NCI-H1105 (cell line): ENCODE measurements around the gene ENG.
A peak's percentile ranks its signal among the peaks of the same experiment; 100 is the strongest.
"Not testable (repeated sequence)": the region's sequence is repeated elsewhere in the genome, so short reads cannot be mapped to it uniquely, and the experiment has no call there.

Experiments
- DNase-seq: peaks from one replicate; lab custom pipeline; 2025; lab: John Stamatoyannopoulos, UW

ENG gene

GRCh38 chr9:127854184-127854806 lies at the start of gene ENG:
Gene ENG (minus strand): TSS chr9:127854658. CDS start chr9:127854355, 303 bp downstream.
- no peak for DNase-seq

DNA sequence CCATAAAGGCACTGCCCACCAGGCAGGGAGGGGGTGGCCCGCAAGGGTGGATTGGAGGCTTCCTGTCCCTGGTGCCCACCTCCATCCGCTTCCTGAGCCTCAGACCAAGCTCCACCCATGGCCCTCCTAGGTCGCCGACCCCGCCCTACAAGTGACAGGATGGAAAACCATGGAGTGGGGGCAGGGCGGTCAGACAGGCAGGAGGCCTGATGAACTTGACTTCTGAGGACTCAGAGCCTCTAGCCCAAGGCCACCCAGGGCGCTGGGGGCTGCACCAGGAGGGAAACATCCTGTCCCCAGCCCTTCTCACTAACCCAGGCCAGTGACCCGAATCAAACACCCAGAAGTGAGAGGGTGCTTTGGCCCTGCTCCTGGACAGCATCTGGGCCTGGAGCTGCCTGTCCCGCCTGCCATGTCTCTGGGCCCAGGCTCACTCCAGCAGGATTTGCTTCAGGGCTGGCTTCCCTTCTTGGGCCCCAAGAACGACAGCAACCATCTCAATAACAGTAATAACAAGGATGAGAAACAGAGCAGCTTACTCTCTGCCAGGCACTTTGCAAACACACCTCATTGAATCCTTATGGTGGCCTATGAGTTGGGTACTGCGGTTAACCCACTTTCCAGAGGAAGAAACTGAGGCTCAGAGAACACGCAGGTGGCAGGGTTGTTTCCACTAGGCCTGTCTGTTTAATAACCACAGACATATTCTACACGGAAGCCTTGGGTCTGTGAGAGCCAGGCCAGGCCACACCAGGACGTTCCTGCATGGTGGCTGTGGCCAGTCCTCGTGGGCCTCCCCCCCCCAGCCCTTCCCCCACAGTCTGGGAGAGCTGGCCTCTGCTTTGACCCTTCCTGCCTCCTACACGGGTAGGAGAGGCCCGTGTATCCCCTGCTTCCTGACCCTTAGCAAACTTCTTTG lies 49.4 kb upstream of the ENG start:
- DNase-seq, result no peak

- DNase-seq, result peak; percentile 27
Measured at GRCh38 chr9:127899128-127899943, 44.9 kb upstream of the ENG start, which contains the start of gene ST6GALNAC6. Gene ST6GALNAC6 (minus strand): TSS chr9:127899603. CDS start chr9:127897981, 1,622 bp downstream.

- DNase-seq, result no peak
Measured at GRCh38 chr9:127898433-127899127, 44.1 kb upstream of the ENG start.

DNA sequence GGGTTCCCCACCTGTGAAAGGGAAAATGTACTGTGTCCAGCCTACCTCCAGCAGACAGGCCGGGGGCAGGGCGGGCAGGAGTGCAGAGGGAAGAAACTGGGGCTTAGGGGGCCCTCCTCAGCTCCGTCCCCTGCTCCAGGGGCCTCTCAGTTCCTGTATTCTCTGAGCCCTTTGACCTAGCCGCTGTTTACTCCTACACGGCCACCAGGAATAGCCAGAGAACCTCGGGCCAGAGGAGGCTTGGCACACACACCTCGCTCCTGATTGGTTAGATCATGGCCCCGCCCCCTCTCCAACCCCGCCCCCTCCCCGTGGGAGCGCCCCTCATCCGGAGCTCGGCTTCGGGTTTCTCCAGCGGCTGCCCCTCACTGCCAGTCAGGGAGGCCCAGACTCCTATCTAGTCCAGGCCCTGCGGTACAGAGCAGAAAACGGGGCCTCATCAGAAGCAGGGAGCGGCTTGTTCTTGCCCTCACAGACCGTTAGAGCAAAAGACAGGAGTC lies 42.8 kb upstream of the ENG start:
- DNase-seq, result no peak

GRCh38 chr9:127896395-127897192 lies 42.1 kb upstream of the ENG start:
- no peak for DNase-seq

- no peak for DNase-seq
Measured at GRCh38 chr9:127895811-127896210, 41.4 kb upstream of the ENG start.

DNA sequence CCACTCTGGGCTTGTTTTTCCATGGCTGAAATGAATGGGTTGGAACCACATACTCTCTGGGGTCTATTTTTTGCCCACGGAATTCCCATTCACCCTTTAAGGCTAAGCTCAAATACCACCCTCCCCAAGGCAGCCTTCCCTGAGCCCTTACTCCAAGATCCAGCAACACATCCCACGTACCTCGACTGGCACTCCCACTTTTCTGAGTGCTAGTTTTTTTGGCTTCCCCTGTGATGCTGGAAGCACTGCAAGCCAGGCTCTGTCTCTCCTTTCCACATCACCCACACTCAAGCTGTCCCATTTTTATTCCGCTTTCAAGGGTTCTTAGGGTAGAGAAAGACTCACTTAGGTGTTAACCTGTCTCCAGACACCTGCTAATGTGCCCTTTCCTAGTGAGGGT lies 38.9 kb upstream of the ENG start:
- DNase-seq, result no peak

GRCh38 chr9:127892831-127893230 lies 38.4 kb upstream of the ENG start:
- no peak for DNase-seq

DNA sequence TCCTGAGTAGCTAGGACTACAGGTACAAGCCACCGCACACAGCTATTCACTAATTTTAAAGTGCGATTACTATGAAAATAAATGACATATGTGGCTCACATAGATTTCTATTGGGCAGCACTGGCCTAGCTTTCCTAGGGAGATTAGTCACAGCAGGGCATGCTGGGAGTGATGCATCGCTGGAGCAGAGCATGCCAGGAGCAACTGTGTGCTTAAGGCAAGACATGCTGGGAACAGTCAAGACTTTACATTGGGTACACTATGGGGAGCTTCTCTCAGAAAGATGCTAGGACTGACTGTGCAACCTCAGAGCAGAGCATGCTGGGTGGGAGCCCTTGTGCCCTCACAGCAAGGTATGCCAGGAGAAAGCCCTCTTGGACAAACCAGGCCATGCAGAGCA lies 35.6 kb upstream of the ENG start:
- DNase-seq, result no peak

DNA sequence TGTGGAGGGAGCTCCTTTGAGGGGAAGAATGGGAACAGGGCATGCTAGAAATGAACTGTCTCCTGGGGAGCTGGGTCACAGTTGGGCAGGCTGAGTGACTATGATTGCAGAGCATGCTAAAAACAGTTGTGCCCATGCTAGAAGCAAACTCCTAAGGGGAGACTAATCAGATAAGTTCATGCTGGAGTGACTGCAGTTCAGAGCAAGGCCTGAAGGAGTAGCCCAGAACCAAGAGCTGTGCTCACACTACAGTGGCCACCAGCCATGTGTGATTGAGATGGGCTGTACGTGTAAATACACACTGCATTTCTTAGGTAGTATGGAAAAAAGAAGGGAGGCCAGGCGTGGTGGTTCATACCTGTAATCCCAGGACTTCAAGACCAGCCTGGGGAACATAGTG lies 33.3 kb upstream of the ENG start:
- DNase-seq, result no peak

DNA sequence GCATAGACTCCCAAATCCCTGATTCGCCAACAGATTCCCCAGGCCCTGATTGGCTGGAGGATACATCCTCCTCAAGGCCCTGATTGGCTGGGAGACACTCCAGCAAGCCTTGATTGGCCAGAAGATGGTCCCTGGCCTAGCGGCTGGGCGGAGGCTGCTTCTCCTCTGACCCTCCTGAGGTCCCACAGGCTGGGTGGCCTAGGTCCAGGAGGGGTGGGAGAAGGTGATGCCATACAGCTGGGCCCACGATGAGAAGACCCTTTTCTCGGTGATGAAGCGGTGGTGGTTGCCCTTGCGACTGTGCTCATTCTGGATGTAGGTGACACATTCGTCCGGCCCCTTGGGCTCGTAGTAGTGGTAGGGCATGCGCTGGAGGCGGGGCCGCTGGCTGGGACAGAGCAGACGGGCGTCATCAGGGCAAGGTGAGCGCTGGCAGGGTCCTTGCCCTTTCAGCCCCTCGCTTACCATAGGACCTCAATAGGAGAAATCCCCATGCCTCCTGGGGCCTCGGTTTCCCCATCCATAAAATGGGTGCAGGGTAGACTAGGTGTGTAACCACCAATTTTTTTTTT lies 32.0 kb upstream of the ENG start:
- DNase-seq, result no peak

DNA sequence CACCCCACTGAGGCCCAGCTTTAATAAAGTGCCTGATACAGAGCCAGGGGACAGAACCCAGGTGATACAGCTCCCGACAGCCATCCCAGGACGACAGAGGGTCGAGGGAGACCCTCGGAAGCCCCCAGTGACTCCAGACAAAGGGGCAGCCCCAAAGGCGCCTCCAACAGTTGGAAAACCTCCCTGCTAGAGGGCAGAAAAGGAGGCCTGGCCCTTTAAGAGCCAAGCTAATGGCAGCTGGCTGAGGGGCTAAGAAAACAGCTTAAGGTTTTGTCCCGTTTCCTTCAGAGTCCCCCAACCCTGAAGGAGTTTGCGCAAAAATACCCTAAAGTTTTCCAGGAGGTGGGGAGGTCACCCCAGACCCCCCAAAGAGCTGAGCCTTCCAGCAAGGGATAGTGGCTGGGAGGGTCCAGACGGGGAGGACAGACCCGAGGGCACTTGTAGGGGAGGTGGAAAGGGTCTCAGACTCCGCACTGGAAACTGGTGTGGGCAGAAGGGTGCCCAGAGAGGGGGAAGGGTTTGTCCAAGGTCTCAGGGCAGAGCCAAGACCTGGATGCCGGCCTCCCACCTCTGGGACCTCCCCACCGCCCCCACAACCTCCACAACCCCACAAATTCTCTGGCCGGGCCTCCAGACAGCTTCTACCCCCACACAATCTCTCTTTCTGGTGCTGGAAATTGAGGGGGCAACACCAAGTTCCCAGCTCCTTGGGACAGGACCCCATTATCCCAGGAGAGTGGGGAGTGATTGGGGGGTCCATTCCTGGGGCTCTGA lies 31.2 kb upstream of the ENG start:
- DNase-seq, result no peak

DNA sequence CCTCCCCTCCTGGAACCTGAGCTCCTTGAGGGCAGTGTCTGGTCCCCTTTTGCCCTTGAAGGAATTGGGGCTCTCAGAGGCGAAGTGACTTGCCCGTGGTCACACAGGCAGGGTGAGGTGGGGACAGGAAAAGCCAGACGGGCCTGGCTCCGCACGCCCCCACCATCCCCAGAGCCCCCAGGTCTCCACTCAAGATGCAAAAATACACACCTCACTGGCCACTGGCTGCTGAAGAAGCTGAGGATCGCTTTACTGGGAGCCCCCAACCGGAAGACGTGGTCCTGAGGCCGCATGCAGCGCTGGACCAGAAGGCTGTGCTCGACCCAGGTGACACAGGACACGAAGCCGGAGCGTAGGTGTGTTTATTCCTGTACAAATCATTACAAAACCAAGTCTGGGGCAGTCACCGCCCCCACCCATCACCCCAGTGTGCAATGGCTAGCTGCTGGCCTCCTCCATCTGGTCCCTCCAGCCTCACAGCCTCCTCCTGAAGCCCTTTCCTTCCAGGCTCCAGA lies 30.6 kb upstream of the ENG start:
- no peak for DNase-seq

- peak; percentile 73 for DNase-seq
Measured at GRCh38 chr9:127884427-127884911, 30.0 kb upstream of the ENG start.

DNA sequence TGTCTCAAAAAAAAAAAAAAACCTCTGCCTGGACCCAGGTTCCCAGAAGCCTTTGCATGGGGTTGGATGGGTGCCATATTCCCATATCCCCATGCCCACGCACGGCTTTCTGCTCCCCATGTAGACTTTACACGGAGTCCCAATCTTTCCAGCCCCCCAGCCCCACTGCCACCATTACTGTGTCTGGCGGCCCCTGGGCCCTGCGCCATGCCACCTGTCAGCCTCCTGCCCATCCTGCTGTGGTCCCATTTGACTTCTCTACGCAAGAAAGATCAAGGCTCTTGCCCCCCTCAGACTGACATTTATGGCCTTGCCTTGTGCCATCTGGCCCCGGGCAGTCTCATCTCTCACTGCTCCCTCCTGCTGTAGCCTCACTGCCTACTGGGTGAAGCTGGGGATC lies 29.5 kb upstream of the ENG start:
- no peak for DNase-seq

GRCh38 chr9:127881715-127882114 lies 27.3 kb upstream of the ENG start:
- DNase-seq, result not testable (repeated sequence)

DNA sequence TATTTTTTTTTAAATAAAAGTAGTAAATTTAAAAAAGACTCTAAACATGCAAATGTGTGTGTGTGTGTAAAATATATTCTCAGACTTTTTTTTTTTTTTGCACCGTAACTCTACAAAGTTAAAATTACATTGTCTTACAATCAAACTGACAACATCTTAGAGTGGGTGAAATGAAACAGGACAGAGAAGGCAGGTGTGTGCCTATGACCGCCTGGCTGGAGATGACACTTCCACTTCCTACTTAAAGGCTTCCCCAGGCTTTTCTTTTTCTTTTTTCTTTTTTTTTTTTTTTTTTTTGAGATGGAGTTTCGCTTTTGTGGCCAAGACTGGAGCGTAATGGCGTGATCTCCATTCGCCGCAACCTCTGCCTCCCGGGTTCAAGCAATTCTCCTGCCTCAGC lies 25.7 kb upstream of the ENG start:
- DNase-seq, result no peak
